ENCODE measurements around the gene HM13. TPM values are rescaled to one million over a fixed set of nuclear protein-coding genes. Genes with fewer than 3 reads are reported as not detected.

Gene HM13
- total and polyA plus RNA-seq, 2 of the 13 experiments (the other 11 are each of a cell fraction or from before 2014, with no cell fraction given) = 118 to 243 TPM

DNA sequence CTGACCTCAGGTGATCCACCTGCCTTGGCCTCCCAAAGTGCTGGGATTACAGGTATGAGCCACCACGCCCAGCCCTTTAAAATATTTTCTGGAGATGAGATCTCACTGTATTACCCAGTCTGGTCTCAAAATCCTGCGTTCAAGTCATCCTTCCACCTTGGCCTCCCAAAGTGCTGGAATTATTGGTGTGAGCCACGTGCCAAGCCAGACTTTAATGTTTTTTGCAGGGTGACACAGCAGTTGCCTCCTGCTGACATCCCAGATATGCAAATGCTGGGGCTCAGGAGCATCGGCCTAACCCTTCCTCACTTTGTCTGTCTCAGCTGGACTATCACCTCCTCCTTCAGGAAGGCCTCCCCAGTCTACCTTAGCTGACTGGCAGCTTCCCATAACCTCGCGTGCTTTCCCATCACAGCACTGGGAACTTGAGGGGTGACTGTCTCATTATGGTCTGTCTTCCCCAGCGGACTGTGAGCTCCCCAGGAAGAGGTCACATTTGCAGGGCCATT is 76.5 kb downstream of the HM13 start (continued):
- TF ChIP-seq, protein P1, sequence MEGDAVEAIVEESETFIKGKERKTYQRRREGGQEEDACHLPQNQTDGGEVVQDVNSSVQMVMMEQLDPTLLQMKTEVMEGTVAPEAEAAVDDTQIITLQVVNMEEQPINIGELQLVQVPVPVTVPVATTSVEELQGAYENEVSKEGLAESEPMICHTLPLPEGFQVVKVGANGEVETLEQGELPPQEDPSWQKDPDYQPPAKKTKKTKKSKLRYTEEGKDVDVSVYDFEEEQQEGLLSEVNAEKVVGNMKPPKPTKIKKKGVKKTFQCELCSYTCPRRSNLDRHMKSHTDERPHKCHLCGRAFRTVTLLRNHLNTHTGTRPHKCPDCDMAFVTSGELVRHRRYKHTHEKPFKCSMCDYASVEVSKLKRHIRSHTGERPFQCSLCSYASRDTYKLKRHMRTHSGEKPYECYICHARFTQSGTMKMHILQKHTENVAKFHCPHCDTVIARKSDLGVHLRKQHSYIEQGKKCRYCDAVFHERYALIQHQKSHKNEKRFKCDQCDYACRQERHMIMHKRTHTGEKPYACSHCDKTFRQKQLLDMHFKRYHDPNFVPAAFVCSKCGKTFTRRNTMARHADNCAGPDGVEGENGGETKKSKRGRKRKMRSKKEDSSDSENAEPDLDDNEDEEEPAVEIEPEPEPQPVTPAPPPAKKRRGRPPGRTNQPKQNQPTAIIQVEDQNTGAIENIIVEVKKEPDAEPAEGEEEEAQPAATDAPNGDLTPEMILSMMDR (CRISPR knock-in tag; IDR thresholded peaks at IDR 0.05) = no peak
- TF ChIP-seq ZC3H4 (CRISPR knock-in tag; IDR thresholded peaks at IDR 0.05; ENCODE audit: borderline replicate concordance) (no peak), SUZ12 (IDR thresholded peaks at IDR 0.05; ENCODE audit: low read depth, low read length) (no peak), KLF13 (CRISPR knock-in tag; IDR thresholded peaks at IDR 0.05) (0 out of 2 replicates have a peak, but pooled peaks have one; percentile 36), HNRNPK (IDR thresholded peaks at IDR 0.05; ENCODE audit: low read depth, low read length, poor library complexity, severe bottlenecking) (no peak), BHLHE40 (IDR thresholded peaks at IDR 0.05; ENCODE audit: low read length) (no peak), IKZF1 (IDR thresholded peaks at IDR 0.05) (no peak), ZMYM2 (CRISPR knock-in tag; IDR thresholded peaks at IDR 0.05) (0 out of 2 replicates have a peak, but pooled peaks have one; percentile 12), GATAD1 (CRISPR knock-in tag; IDR thresholded peaks at IDR 0.05) (no peak), DMAP1 (CRISPR knock-in tag; IDR thresholded peaks at IDR 0.05) (0 out of 2 replicates have a peak, but pooled peaks have one; percentile 19), GATAD2A (CRISPR knock-in tag; IDR thresholded peaks at IDR 0.05) (no peak)
- TF ChIP-seq, protein P2, sequence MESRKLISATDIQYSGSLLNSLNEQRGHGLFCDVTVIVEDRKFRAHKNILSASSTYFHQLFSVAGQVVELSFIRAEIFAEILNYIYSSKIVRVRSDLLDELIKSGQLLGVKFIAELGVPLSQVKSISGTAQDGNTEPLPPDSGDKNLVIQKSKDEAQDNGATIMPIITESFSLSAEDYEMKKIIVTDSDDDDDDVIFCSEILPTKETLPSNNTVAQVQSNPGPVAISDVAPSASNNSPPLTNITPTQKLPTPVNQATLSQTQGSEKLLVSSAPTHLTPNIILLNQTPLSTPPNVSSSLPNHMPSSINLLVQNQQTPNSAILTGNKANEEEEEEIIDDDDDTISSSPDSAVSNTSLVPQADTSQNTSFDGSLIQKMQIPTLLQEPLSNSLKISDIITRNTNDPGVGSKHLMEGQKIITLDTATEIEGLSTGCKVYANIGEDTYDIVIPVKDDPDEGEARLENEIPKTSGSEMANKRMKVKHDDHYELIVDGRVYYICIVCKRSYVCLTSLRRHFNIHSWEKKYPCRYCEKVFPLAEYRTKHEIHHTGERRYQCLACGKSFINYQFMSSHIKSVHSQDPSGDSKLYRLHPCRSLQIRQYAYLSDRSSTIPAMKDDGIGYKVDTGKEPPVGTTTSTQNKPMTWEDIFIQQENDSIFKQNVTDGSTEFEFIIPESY (CRISPR knock-in tag; IDR thresholded peaks at IDR 0.05) = 0 out of 2 replicates have a peak, but pooled peaks have one; percentile 19
- TF ChIP-seq, protein P3, sequence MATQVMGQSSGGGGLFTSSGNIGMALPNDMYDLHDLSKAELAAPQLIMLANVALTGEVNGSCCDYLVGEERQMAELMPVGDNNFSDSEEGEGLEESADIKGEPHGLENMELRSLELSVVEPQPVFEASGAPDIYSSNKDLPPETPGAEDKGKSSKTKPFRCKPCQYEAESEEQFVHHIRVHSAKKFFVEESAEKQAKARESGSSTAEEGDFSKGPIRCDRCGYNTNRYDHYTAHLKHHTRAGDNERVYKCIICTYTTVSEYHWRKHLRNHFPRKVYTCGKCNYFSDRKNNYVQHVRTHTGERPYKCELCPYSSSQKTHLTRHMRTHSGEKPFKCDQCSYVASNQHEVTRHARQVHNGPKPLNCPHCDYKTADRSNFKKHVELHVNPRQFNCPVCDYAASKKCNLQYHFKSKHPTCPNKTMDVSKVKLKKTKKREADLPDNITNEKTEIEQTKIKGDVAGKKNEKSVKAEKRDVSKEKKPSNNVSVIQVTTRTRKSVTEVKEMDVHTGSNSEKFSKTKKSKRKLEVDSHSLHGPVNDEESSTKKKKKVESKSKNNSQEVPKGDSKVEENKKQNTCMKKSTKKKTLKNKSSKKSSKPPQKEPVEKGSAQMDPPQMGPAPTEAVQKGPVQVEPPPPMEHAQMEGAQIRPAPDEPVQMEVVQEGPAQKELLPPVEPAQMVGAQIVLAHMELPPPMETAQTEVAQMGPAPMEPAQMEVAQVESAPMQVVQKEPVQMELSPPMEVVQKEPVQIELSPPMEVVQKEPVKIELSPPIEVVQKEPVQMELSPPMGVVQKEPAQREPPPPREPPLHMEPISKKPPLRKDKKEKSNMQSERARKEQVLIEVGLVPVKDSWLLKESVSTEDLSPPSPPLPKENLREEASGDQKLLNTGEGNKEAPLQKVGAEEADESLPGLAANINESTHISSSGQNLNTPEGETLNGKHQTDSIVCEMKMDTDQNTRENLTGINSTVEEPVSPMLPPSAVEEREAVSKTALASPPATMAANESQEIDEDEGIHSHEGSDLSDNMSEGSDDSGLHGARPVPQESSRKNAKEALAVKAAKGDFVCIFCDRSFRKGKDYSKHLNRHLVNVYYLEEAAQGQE (IDR thresholded peaks at IDR 0.05; ENCODE audit: borderline replicate concordance in 1 of 2, low read depth in 1 of 2, low read length in 2 of 2) = no peak

All from HepG2 (cell line).